GM13977 (cell line): ENCODE data around the gene ZBTB49.
A peak's percentile ranks its signal among the peaks of the same experiment; 100 is the strongest.
"Not testable (repeated sequence)": the region's sequence is repeated elsewhere in the genome, so short reads cannot be mapped to it uniquely, and the experiment has no call there.

ENCODE experiments used
- DNase-seq: peaks from one replicate; pipeline ENCODE4 v3.0.0; 2012; ENCODE audit warnings: low spot score
- in situ Hi-C: fragments of 300-500 bp; cut with MboI; formaldehyde crosslinking; loops from one replicate; pipeline ENCODE4 v1.12.0; 2022; ENCODE audit warnings: low sequenced_read_pairs, low pct_unique_long_range_greater_than_20kb, mixed read lengths, inconsistent platforms; ENCODE audit not compliant: unreplicated experiment
- TF ChIP-seq, protein P1 (sequence below): IDR thresholded peaks from 2 replicates; pipeline ENCODE4 v1.5.1; 2012; ENCODE audit warnings: mild to moderate bottlenecking, control low read depth; ENCODE audit not compliant: insufficient read depth; ENCODE audit errors: extremely low read depth, missing control alignments

Gene ZBTB49, protein sequence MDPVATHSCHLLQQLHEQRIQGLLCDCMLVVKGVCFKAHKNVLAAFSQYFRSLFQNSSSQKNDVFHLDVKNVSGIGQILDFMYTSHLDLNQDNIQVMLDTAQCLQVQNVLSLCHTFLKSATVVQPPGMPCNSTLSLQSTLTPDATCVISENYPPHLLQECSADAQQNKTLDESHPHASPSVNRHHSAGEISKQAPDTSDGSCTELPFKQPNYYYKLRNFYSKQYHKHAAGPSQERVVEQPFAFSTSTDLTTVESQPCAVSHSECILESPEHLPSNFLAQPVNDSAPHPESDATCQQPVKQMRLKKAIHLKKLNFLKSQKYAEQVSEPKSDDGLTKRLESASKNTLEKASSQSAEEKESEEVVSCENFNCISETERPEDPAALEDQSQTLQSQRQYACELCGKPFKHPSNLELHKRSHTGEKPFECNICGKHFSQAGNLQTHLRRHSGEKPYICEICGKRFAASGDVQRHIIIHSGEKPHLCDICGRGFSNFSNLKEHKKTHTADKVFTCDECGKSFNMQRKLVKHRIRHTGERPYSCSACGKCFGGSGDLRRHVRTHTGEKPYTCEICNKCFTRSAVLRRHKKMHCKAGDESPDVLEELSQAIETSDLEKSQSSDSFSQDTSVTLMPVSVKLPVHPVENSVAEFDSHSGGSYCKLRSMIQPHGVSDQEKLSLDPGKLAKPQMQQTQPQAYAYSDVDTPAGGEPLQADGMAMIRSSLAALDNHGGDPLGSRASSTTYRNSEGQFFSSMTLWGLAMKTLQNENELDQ

DNA sequence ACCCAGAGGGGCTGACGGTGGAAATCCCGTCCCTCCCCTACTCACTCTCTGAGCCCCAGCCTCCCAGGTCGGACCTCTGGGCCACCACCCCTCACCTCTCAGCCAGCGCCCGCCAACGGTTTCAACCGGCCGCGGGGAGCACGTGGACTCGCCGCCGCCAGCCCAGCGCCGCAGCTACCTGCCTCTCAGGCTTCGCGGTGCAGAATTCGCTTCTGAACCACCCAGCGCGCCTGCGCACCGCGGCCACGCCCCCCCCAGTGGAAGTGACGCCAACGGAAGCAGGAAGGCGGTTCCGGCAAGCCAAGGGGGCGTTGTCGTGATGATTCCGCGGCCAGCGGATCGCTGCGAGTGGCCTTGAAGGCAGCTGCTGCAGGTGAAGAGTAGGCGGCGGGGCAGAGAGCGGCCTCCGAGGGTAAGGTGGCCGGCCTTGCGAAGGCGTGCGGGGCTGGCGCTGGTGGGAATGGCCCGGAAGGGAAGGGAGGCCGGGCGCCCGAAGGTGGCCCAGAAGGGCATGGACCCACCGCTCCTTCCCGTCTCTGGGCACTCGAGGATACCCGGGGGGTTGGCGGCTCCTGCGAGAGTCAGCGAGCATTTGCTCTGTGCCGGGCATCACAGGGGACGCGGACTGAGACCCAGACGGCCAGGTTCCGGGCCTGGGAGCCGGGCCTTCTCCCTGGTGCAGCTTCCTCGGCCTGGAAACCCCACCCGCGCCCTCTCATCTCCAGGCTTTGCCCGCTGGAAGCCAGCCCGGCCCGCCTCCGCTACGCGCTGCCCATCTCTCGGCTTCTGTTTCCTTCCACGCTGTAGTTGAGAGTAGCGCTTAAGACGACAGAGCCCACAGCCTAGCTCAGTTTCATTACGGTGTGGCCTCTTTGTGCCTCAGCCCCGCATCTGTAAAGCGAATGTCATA lies at the start of gene ZBTB49, which contains the start of gene LYAR:
Gene ZBTB49 (plus strand): TSS at position 311 of the 910 bp plus-strand sequence. CDS start 9,695 bp downstream, outside the sequence.
Gene LYAR (minus strand): TSS at position 214 of the 910 bp plus-strand sequence. CDS start 6,412 bp downstream, outside the sequence.
- in situ Hi-C loops, result no loop called here

DNA sequence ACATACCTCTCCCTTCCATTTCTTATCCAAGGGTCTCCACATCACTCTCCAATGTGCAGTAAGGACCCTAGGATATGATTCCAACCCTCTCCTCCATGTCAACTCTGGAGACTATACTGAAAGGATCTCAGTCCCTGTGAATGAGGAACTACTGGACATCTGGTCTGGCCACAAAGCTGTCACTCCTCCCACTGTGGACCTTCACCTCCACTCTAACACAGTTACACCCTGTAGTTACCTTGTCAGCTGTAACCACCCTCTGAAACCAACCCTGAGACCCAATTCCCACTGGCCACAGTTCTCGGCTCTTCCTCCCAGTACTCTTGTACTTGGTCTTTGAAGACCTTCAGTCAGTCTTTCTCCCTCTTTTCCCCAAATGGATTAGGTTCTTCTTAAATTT lies 44.9 kb upstream of the ZBTB49 start:
- TF ChIP-seq, protein P1, sequence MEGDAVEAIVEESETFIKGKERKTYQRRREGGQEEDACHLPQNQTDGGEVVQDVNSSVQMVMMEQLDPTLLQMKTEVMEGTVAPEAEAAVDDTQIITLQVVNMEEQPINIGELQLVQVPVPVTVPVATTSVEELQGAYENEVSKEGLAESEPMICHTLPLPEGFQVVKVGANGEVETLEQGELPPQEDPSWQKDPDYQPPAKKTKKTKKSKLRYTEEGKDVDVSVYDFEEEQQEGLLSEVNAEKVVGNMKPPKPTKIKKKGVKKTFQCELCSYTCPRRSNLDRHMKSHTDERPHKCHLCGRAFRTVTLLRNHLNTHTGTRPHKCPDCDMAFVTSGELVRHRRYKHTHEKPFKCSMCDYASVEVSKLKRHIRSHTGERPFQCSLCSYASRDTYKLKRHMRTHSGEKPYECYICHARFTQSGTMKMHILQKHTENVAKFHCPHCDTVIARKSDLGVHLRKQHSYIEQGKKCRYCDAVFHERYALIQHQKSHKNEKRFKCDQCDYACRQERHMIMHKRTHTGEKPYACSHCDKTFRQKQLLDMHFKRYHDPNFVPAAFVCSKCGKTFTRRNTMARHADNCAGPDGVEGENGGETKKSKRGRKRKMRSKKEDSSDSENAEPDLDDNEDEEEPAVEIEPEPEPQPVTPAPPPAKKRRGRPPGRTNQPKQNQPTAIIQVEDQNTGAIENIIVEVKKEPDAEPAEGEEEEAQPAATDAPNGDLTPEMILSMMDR, result no peak
- in situ Hi-C loops, result no loop called here
- DNase-seq, result no peak

More for the DNA sequence above, at the start of gene ZBTB49, which contains the start of gene LYAR:
- peak; percentile 97 for DNase-seq
- TF ChIP-seq, protein P1, result no peak

DNA sequence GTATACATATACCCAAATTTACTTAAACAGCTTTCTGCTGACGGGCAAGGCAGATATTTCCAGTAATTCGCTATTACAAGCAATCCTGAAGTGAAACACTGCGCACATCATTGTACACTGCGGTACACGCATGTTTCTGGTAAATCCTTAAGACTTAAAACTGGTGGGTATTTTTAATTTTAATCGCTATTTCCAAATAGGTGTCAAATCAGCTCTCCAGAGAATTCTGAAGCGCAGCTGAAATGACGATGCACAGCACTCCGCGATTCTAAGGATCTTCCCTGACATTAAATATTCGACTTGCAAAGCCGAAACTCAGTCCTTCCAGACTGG lies 42.4 kb upstream of the ZBTB49 start:
- DNase-seq, result no peak
- TF ChIP-seq, protein P1, result no peak
- in situ Hi-C loops, result no loop called here

DNA sequence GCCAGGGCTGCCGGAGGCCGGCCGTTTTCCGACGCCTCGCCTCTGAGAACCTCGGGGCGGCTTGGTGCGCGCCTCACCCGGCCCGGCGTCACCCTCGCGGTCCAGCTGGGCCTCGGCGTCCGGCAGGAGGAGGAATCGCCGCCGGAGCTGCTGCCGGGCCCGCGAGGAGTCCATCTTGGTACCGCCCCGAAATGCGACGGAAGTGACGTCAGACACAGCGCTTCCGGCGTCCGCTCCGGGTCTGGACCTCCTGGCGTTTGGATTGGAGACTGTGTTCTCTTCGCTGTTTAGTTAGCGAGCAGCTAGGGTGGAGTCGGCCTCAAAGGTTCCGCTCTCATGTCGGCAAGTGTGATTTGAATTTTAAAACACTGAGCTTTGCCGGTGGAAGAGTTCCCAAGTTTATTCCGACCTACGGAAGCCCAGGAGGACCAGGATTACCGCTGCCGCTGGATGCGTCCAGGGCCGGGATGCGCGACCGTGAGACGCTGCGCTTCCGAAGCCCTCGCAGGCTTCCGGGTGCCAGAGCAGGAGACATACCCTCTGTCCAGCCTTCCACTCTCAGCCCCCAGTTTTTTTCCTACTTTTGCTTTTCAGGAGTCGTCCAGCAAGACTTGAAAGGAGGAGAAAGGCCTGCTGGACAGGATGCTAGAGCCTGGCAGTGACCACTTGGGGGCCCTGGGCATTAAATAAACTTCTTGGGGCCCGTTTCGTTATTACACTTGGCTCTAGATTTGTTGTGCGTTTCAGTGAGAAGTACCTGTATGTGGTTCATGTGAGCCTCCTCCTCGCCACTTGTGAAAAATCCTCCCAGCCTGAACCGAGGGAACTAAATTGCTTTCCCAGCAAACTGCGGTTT lies 41.8 kb upstream of the ZBTB49 start, which contains the start of gene TMEM128:
Gene TMEM128 (minus strand): TSS at position 195 of the 856 bp plus-strand sequence. CDS start 21 bp downstream, at position 174.
- in situ Hi-C loops, result no loop called here
- DNase-seq, result peak; percentile 97
- TF ChIP-seq, protein P1, result no peak

DNA sequence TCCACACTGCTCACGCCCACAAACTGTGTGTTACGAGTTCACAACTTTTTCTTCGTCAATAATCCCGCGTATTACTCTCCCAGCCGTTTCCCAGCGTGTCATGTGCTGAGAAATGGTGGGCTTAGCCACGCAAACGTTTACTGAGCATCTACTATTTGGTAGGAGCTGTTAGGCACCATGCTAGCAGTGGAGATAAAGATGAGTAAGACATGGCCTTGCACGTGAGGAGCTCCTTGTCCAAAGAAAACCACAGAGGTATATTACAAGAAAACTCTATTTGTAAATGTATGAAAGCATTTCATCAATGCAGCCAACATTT lies 41.2 kb upstream of the ZBTB49 start:
- no peak for DNase-seq
- TF ChIP-seq, protein P1, result no peak
- in situ Hi-C loops, result no loop called here

DNA sequence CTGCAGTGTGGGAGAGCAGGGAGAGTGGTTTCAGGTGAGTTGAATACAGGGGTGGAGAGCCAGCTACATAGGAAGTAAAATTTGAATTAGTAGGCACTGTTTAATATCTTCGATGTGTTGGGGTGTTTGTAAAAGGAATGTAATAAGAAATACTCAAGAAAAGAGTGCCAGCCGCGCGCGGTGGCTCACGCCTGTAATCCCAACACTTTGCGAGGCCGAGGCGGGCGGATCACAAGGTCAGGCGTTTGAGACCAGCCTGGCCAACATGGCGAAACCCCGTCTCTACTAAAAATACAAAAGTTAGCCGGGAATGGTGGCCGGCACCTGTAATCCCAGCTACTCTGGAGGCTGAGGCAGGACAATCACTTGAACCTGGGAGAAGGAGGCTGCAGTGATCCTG lies 40.7 kb upstream of the ZBTB49 start:
- DNase-seq, in situ Hi-C loops: not testable (repeated sequence)
